ENCODE data around the gene BZW2.

BZW2 gene

GRCh38 chr7:16753102-16753931 is 107.3 kb downstream of the BZW2 start, which contains the start of gene TSPAN13:
TSPAN13 (plus strand) TSS chr7:16753755; CDS start chr7:16753968, 213 bp downstream.
- Histone ChIP-seq H3K27me3 (replicated peaks) (no peaks in the 10 kb centered on the region), H3K4me3 (ENCODE audit: low read depth, low read length) (peak within 1 kb of the TSS; percentile 79), H3K27ac (peak within 1 kb of the TSS; percentile 27), H3K36me3 (replicated peaks) (no peaks in the 10 kb centered on the region)
- peak; percentile 68 for DNase-seq
- in situ Hi-C loops (cut with HindIII; ENCODE audit: low pct_ligation_motif_present, low sequenced_read_pairs) = no loop called here
- TF ChIP-seq CTCF (IDR thresholded peaks at IDR 0.05; ENCODE audit: low read depth, low read length, missing control alignments) = no peak

GRCh38 chr7:16753932-16754855 is 108.2 kb downstream of the BZW2 start:
- Histone ChIP-seq H3K27me3 (replicated peaks) (no peaks in the 10 kb centered on the region), H3K4me3 (ENCODE audit: low read depth, low read length) (peak overlapping the region; percentile 79), H3K36me3 (replicated peaks) (no peaks in the 10 kb centered on the region), H3K27ac (no peak overlapping the region)
- TF ChIP-seq CTCF (IDR thresholded peaks at IDR 0.05; ENCODE audit: low read depth, low read length, missing control alignments) = no peak
- in situ Hi-C loops (cut with HindIII; ENCODE audit: low pct_ligation_motif_present, low sequenced_read_pairs) = no loop called here
- peak; percentile 20 for DNase-seq

GRCh38 chr7:16754856-16755317 is 108.9 kb downstream of the BZW2 start:
- no peaks in the 10 kb centered on the region for H3K36me3 ChIP-seq (replicated peaks)
- TF ChIP-seq CTCF (IDR thresholded peaks at IDR 0.05; ENCODE audit: low read depth, low read length, missing control alignments) = no peak
- no peak overlapping the region for H3K4me3 ChIP-seq (ENCODE audit: low read depth, low read length)
- no peaks in the 10 kb centered on the region for H3K27me3 ChIP-seq (replicated peaks)
- no peak overlapping the region for H3K27ac ChIP-seq
- in situ Hi-C loops (cut with HindIII; ENCODE audit: low pct_ligation_motif_present, low sequenced_read_pairs) = no loop called here
- DNase-seq = no peak

- H3K36me3 ChIP-seq (replicated peaks) = no peaks in the 10 kb centered on the region
- TF ChIP-seq CTCF (IDR thresholded peaks at IDR 0.05; ENCODE audit: low read depth, low read length, missing control alignments) = no peak
- H3K27me3 ChIP-seq (replicated peaks) = no peaks in the 10 kb centered on the region
- H3K27ac ChIP-seq = no peak overlapping the region
- in situ Hi-C loops (cut with HindIII; ENCODE audit: low pct_ligation_motif_present, low sequenced_read_pairs) = no loop called here
- DNase-seq = no peak
- no peak overlapping the region for H3K4me3 ChIP-seq (ENCODE audit: low read depth, low read length)
These were observed 109.4 kb downstream of the BZW2 start for GRCh38 chr7:16755397-16755796.
